Natural killer cell (primary cell): ENCODE data around the gene DNAH3. TPM values are rescaled to one million over a fixed set of nuclear protein-coding genes. Genes with fewer than 3 reads are reported as not detected.
"Not testable (repeated sequence)": the region's sequence is repeated elsewhere in the genome, so short reads cannot be mapped to it uniquely, and the experiment has no call there.

Experiments
- ATAC-seq, 3 donors: fragments of 150-1000 bp in 2 of 3; fragments of 200-7000 bp in 1 of 3; cut with Tn5 transposase; 1 replicate in 1 of 3; 2 replicates in 2 of 3; pipeline ENCODE4 v1.10.0; 2021; ENCODE audit warnings: mild to moderate bottlenecking in 2 of 3, moderate library complexity in 2 of 3
- DNase-seq, 2 donors: peaks; one replicate each; pipeline versions ENCODE4 v3.0.0 to v3.0.0-alpha.2; 2013 to 2021; ENCODE audit warnings: mixed read lengths in 1 of 2
- H3K27ac ChIP-seq: one replicate; pipeline ENCODE4 v1.5.1; 2013; ENCODE audit warnings: mild to moderate bottlenecking, low read length
- H3K27me3 ChIP-seq: one replicate; pipeline ENCODE4 v1.6.1; 2013; ENCODE audit warnings: low read length; ENCODE audit not compliant: control insufficient read depth, insufficient read depth
- H3K36me3 ChIP-seq: one replicate; pipeline ENCODE4 v1.6.1; 2013; ENCODE audit warnings: low read length; ENCODE audit not compliant: control insufficient read depth, insufficient read depth
- H3K4me1 ChIP-seq: one replicate; pipeline ENCODE4 v1.6.1; 2013; ENCODE audit warnings: low read length; ENCODE audit not compliant: control insufficient read depth, insufficient read depth
- H3K4me3 ChIP-seq: one replicate; pipeline ENCODE4 v1.5.1; 2013; ENCODE audit warnings: low read length
- H3K9me3 ChIP-seq: one replicate; pipeline ENCODE4 v1.6.1; 2013; ENCODE audit warnings: low read length; ENCODE audit not compliant: control insufficient read depth, insufficient read depth
- H3K27ac Mint-ChIP-seq, 2 donors: one replicate each; pipeline ENCODE4 v1.8.0; 2022; ENCODE audit warnings: mild to moderate bottlenecking in 2 of 2, mixed read lengths in 2 of 2, moderate library complexity in 1 of 2
- H3K27me3 Mint-ChIP-seq, 2 donors: one replicate each; pipeline ENCODE4 v1.8.0; 2022; ENCODE audit warnings: low read depth in 2 of 2, mixed read lengths in 2 of 2
- H3K36me3 Mint-ChIP-seq: one replicate; pipeline ENCODE4 v1.8.0; 2022; ENCODE audit warnings: mixed read lengths
- H3K4me1 Mint-ChIP-seq, 2 donors: one replicate each; pipeline ENCODE4 v1.8.0; 2022; ENCODE audit warnings: mixed read lengths in 2 of 2
- H3K4me3 Mint-ChIP-seq: one replicate; pipeline ENCODE4 v1.8.0; 2022; ENCODE audit warnings: mild to moderate bottlenecking, moderate library complexity, mixed read lengths
- H3K9me3 Mint-ChIP-seq, 2 donors: one replicate each; pipeline ENCODE4 v1.8.0; 2022; ENCODE audit warnings: mixed read lengths in 2 of 2
- CTCF ChIP-seq: fragments of 200-600 bp; IDR thresholded peaks from one replicate; pipeline ENCODE4 v1.8.0; 2022; ENCODE audit warnings: antibody characterized with exemption
- WGBS: methylation state at CpG from one replicate; pipeline ENCODE4 v1.1.7; 2013; ENCODE audit warnings: missing lambda C conversion rate; ENCODE audit not compliant: insufficient coverage; 5-methylcytosine and 5-hydroxymethylcytosine counted together
- intact Hi-C: fragments of 100-400 bp; cut with micrococcal nuclease; formaldehyde crosslinking; loops from one replicate; pipeline ENCODE4 v1.14.2; 2022
- total RNA-seq, 4 donors: library from RNA; stranded (reverse); fragments of 120-200 nt in 1 of 4; gene quantifications; one replicate each; pipeline versions ENCODE4 v1.2.3 to v1.2.4, GENCODE V29; 2013 to 2022

DNAH3 gene
- total RNA-seq, 3 donors from 2014 or later (not counting 1 experiment from before 2014, with no cell fraction given) = not detected

GRCh38 chr16:21117567-21117966 is 33.1 kb downstream of the DNAH3 start:
- Mint-ChIP-seq H3K27ac (no peak overlapping the region), H3K9me3 (no peaks in the 10 kb centered on the region), H3K27me3 (no peaks in the 10 kb centered on the region), H3K4me1 (peaks cover 6 to 10% of the 10 kb centered on the region in 2 donors), H3K36me3 (no peaks in the 10 kb centered on the region), H3K4me3 (no peak overlapping the region)
- ATAC-seq (no peak), DNase-seq (no peak)
- Histone ChIP-seq H3K27me3 (no peaks in the 10 kb centered on the region), H3K4me1 (no peaks in the 10 kb centered on the region), H3K9me3 (no peaks in the 10 kb centered on the region), H3K36me3 (no peaks in the 10 kb centered on the region), H3K4me3 (no peak overlapping the region), H3K27ac (no peak overlapping the region)
- no peak for TF ChIP-seq CTCF
- intact Hi-C loops = no loop called here
- WGBS = 93% methylated on average over 4 of the region's 4 CpGs

GRCh38 chr16:21116148-21116693 is 34.4 kb downstream of the DNAH3 start:
- intact Hi-C loops = no loop called here
- 38% methylated on average over 12 of the region's 13 CpGs for WGBS
- no peaks in the 10 kb centered on the region for H3K36me3 ChIP-seq
- Mint-ChIP-seq H3K4me1 (peaks cover 6 to 10% of the 10 kb centered on the region in 2 donors), H3K4me3 (peak overlapping the region; percentile 74), H3K27me3 (peaks cover 0 to 5% of the 10 kb centered on the region in 2 donors), H3K27ac (peak overlapping the region in 1 of 2 donors; percentile 25), H3K36me3 (no peaks in the 10 kb centered on the region), H3K9me3 (no peaks in the 10 kb centered on the region)
- no peak for TF ChIP-seq CTCF
- H3K9me3 ChIP-seq = no peaks in the 10 kb centered on the region
- ATAC-seq (no peak), DNase-seq (peak in 1 of 2 donors; percentile 14)
- no peaks in the 10 kb centered on the region for H3K27me3 ChIP-seq
- H3K4me1 ChIP-seq = no peaks in the 10 kb centered on the region
- no peak overlapping the region for H3K4me3 ChIP-seq
- no peak overlapping the region for H3K27ac ChIP-seq

- H3K27ac ChIP-seq, H3K4me3 ChIP-seq, intact Hi-C loops, H3K27me3 ChIP-seq, DNase-seq, H3K36me3 Mint-ChIP-seq, H3K27me3 Mint-ChIP-seq, H3K4me3 Mint-ChIP-seq, H3K4me1 ChIP-seq, H3K27ac Mint-ChIP-seq, H3K36me3 ChIP-seq, H3K9me3 ChIP-seq, H3K4me1 Mint-ChIP-seq, ATAC-seq, H3K9me3 Mint-ChIP-seq: not testable (repeated sequence)
- WGBS = 97% methylated on average over 3 of the region's 4 CpGs
These were observed 35.1 kb downstream of the DNAH3 start for GRCh38 chr16:21115551-21115950.

GRCh38 chr16:21103941-21104860 is 46.4 kb downstream of the DNAH3 start:
- DNase-seq = no peak
- Histone ChIP-seq H3K27ac (no peak overlapping the region), H3K36me3 (no peaks in the 10 kb centered on the region), H3K4me1 (no peaks in the 10 kb centered on the region), H3K9me3 (no peaks in the 10 kb centered on the region), H3K27me3 (no peaks in the 10 kb centered on the region), H3K4me3 (no peak overlapping the region)
- WGBS = 49% methylated on average over 7 of the region's 9 CpGs
- TF ChIP-seq CTCF = no peak
- Mint-ChIP-seq H3K27ac (no peak overlapping the region), H3K9me3 (no peaks in the 10 kb centered on the region), H3K27me3 (peaks cover 7 to 19% of the 10 kb centered on the region in 2 donors), H3K36me3 (no peaks in the 10 kb centered on the region), H3K4me3 (no peak overlapping the region), H3K4me1 (no peaks in the 10 kb centered on the region)
- ATAC-seq = no peak
- intact Hi-C loops = loop anchor here (5.0 kb wide), 1 partner anchor 252 kb away; no protein-coding TSS in a partner anchor
